B cell (primary cell): ENCODE results near the gene DHRS12.

ENCODE experiments used
- EZH2 ChIP-seq: IDR thresholded peaks from 2 replicates; pipeline ENCODE4 v1.6.1; 2012; ENCODE audit warnings: borderline replicate concordance, low read depth, mild to moderate bottlenecking, moderate library complexity, low read length; ENCODE audit not compliant: insufficient read depth, poor library complexity, severe bottlenecking
- TF ChIP-seq, protein P1 (sequence below): fragments of 200-600 bp; IDR thresholded peaks from one replicate; pipeline ENCODE4 v1.8.0; 2022; ENCODE audit warnings: antibody characterized with exemption, mild to moderate bottlenecking

DNA sequence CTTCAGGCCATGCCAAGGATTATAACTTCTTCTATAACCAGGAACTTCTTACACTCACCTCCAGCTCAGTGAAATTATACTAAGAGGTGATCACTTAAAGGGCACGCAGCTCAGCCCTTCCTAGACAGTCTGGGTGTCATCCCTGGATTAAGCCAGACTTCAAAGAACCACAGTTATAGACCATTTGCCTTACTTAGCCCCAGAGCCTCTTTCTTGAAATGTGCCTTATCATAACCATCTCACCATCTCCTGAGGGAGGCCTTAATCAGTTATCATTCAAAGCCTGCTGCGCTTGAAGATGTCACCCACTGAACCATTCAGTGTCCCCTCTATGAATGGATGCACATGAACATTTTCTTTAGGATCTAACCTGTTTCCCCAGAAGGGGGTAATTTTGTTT lies 10.1 kb upstream of the DHRS12 start:
- TF ChIP-seq, protein P1, sequence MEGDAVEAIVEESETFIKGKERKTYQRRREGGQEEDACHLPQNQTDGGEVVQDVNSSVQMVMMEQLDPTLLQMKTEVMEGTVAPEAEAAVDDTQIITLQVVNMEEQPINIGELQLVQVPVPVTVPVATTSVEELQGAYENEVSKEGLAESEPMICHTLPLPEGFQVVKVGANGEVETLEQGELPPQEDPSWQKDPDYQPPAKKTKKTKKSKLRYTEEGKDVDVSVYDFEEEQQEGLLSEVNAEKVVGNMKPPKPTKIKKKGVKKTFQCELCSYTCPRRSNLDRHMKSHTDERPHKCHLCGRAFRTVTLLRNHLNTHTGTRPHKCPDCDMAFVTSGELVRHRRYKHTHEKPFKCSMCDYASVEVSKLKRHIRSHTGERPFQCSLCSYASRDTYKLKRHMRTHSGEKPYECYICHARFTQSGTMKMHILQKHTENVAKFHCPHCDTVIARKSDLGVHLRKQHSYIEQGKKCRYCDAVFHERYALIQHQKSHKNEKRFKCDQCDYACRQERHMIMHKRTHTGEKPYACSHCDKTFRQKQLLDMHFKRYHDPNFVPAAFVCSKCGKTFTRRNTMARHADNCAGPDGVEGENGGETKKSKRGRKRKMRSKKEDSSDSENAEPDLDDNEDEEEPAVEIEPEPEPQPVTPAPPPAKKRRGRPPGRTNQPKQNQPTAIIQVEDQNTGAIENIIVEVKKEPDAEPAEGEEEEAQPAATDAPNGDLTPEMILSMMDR, result no peak
- TF ChIP-seq EZH2, result no peak
